Astrocyte of the cerebellum (primary cell): Measurements from ENCODE around the gene DDR2.
A peak's percentile ranks its signal among the peaks of the same experiment; 100 is the strongest.

Experiments
- DNase-seq: peaks from one replicate; pipeline ENCODE4 v3.0.0-alpha.2; 2011; ENCODE audit warnings: low read depth
- H3K4me3 ChIP-seq: 2 replicates; pipeline ENCODE4 v1.5.1; 2011; ENCODE audit warnings: mild to moderate bottlenecking, low read depth, low read length, moderate library complexity
- in situ Hi-C: cut with HindIII; loops from 2 replicates; pipeline ENCODE4 v1.10.0; 2017; ENCODE audit warnings: low sequenced_read_pairs
- TF ChIP-seq, protein P1 (sequence below): IDR thresholded peaks from 2 replicates; pipeline ENCODE4 v1.5.1; 2012; ENCODE audit warnings: low read length, low read depth, moderate library complexity, mild to moderate bottlenecking; ENCODE audit errors: missing control alignments

The DDR2 gene

DNA sequence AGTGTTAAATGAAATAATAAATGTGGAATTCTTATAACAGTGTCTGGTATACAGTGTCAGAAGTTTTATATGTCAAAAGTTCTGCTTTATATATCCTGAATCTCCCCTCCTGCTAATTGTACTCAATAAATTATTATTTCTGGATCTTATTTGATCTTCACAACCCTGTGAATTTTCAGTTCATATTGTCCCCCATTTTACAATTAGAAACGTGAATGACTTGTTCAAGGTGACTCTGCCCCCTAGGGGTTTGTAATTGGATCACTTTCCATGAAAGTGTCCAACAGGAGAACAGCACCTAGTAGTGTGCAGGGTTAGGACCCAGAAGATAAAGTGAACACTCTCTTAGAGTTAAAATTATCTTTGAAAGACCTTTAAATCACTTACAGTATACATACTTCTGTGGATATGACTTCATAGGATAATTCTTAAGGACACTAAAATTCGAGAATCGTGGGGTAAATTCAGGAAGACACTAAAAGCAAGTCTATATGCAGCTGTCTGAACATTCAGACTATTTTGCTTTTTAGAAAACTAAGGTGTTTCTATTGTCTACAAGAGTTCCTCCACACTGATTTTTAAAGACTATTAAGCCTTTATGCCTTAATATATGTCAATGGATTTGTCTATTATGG lies 4.5 kb upstream of the DDR2 start:
- H3K4me3 ChIP-seq: no peak overlapping the region
- DNase-seq: no peak
- TF ChIP-seq, protein P1, sequence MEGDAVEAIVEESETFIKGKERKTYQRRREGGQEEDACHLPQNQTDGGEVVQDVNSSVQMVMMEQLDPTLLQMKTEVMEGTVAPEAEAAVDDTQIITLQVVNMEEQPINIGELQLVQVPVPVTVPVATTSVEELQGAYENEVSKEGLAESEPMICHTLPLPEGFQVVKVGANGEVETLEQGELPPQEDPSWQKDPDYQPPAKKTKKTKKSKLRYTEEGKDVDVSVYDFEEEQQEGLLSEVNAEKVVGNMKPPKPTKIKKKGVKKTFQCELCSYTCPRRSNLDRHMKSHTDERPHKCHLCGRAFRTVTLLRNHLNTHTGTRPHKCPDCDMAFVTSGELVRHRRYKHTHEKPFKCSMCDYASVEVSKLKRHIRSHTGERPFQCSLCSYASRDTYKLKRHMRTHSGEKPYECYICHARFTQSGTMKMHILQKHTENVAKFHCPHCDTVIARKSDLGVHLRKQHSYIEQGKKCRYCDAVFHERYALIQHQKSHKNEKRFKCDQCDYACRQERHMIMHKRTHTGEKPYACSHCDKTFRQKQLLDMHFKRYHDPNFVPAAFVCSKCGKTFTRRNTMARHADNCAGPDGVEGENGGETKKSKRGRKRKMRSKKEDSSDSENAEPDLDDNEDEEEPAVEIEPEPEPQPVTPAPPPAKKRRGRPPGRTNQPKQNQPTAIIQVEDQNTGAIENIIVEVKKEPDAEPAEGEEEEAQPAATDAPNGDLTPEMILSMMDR: peak; percentile 47
- in situ Hi-C loops: no loop called here

DNA sequence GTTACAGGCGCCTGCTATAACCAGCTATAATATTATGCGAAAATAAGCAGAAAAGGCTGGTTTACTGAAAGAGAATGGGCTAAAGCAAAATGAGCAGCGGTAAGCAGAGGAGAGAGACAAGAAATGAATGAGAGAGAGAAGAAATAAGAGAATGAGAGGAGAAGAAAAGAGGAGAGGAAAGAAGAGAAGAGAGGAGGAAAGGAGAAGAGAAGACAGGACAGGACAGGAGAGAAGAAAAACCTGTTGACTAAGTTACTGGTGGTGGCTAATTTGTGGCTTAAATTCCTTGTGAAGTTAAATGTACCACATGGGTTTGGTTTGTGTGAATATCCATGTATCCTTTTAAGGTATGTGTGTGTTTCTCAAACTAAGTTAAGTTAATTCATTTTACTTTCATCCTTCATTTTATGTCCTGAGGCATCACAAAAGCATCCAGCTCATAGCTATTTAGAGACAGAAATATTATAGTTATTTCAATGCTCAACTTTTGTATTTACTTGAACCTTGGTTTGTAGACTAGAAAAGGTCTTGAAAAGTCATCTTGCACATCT lies 3.1 kb upstream of the DDR2 start:
- no peak overlapping the region for H3K4me3 ChIP-seq
- TF ChIP-seq, protein P1: no peak
- in situ Hi-C loops: no loop called here
- no peak for DNase-seq

DNA sequence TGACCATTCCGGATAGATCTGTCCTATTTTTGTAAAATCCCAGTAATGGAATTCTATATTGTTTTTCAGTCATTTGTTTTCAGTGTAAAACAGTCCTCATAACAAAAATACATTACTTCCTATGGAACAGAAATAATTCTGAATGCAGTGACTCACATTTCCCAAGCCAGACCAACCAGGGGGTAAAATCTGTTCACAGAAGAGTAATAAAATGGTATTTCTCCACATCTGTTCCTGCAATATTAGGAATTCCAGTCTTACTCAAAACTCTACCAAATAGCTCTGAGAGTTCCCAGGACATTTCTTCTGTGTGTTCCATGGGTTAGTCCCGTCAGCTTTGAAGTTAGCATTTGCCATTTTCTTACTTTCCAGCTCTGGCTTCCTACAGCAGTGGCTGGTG lies 2.6 kb upstream of the DDR2 start:
- TF ChIP-seq, protein P1: no peak
- peak; percentile 55 for DNase-seq
- in situ Hi-C loops: no loop called here
- H3K4me3 ChIP-seq: no peak overlapping the region

DNA sequence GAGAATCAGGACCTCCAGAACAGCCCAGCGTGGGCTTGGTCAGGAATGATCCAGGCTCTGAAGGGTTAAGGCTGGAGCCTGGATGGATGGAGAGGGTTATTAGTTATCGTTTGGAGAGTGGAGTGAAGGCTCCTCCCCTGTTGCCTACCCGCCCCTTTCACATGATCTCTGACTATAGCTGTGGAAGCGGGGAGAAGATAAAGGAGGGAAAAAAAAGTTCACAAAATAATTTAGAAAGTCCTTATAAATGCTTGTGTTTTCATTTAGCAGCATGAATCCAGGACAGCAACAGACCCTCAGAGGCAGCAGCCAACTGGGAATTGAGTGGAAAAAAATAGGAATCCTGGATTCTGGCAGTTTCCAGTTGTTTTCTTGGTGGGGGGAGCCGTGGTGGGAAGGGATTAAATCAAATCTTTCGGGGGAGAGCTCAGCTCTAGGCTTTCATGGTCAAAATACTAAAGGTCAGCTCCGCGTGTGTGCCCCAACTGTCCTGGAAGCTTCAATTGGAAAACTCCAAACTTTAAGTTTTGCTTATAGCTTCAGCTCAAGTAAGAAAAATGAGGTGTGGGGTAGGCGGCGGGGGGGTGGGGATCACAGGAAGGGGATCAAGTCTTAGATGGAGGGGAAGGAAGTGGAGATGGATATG lies 595 bp upstream of the DDR2 start:
- DNase-seq: no peak
- TF ChIP-seq, protein P1: no peak

DNA sequence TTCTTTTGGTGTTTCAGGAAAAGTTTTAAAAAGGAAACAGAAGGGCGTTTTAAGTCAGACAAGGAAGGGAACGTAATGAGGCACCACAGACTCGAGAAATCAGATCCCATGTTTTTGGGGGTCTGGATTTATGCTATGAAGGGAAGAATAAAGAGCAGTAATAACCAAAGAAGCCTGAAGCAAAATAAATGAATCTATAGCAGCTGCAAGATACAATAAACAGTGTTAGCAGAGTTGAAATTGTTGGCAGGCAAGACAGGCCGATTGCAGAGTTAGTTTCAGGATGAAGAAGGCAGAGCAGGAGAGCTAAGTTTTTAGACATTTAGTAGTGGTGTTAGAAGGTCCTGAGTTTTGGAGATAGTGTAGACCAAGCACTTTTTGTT lies 425 bp downstream of the DDR2 start:
- TF ChIP-seq, protein P1: no peak
- DNase-seq: no peak
- in situ Hi-C loops: no loop called here
- H3K4me3 ChIP-seq: peak overlapping the region; percentile 59

More for the DNA sequence above, 595 bp upstream of the DDR2 start:
- in situ Hi-C loops: no loop called here
- peak overlapping the region; percentile 59 for H3K4me3 ChIP-seq

DNA sequence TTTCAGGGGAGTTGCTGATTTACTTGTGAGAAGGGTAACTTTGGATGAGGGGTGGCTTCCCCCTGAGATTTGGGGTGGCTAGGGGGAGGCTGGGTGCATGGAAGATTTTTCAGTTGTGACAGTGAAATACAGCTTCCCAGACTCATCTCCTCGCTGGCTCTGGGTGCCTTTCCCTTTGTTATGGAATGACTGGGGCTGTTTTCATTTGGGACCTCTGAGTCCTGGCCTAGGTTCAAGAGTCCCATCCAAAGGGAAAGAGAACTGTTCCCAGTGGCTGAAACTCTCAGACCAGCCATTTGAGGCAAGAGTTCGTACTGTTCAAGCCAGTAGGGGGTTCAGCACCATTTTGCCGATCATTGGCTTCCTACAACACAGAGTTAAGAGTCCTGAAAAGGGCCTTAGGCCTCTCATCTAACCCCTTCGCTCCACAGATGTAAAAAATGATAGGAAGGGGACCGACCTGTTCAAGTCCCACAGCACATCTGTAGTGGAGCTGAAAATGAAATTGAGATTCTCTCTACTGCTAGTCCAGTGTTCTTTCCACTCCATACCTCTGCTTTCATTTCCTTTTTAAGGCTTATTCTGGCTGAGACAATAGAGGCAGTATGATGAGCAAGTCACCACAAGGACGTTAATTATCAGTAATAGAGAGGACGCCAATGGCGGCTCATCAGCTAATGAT lies 958 bp downstream of the DDR2 start:
- in situ Hi-C loops: no loop called here
- peak overlapping the region; percentile 59 for H3K4me3 ChIP-seq
- no peak for DNase-seq
- TF ChIP-seq, protein P1: peak; percentile 39
